WI38 (cell line): ENCODE data around the gene KCNQ2.

Experiments
- H3K4me3 ChIP-seq: 2 replicates; pipeline ENCODE4 v1.5.1; 2011; ENCODE audit warnings: low read depth, mild to moderate bottlenecking, control low read depth, low read length
- CTCF ChIP-seq: IDR thresholded peaks from 2 replicates; pipeline ENCODE4 v1.5.1; 2012; ENCODE audit warnings: low read depth, mild to moderate bottlenecking, control low read depth, low read length

The KCNQ2 gene

GRCh38 chr20:63362436-63363009 lies 109.9 kb downstream of the KCNQ2 start:
- no peak overlapping the region for H3K4me3 ChIP-seq
- no peak for TF ChIP-seq CTCF

DNA sequence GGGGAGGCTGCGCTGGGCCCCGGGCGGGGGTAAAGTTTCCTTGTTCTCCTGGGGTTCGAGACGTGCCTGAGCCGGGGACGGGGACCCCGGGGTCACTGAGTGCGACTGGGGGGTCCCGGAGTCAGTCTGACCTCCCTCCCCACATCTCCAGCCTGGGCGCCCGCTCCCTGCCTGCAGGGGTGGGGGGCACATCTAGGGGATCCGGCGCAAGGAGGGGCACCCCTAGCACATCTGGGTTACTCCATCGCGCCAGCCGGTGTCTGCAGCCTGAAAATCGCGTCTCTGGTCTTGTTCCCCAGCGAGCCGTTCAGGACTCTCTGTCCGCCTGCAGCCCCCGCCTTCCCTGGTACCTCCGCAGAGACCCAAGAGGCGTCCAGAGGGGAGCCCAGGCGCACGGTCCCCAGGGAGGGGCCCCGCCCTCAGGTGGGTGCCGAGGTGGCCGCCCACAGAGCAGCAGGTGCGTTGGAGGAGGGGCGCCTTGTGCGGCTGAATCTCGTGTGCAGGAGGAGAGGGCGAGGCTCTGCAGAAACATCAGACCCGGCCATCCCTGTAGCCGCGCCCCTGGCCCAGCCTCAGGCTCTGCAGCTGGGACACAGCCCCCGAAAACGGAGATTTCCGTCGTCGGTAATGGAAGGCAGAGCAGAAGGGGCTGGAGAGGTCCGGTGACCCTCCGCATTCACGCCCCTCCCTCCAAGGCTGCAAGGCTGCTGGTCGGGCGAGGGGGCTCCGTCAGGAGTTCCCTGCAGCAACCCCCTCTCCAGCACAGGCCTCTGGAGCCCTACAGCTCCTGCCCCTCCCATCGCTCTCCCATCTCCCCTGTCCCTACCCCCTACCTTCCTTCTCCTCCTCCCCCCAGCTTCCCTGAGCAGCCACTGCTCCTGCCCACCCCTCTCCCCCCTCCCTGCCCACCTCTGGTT lies 110.7 kb downstream of the KCNQ2 start:
- no peak for TF ChIP-seq CTCF
- no peak overlapping the region for H3K4me3 ChIP-seq

DNA sequence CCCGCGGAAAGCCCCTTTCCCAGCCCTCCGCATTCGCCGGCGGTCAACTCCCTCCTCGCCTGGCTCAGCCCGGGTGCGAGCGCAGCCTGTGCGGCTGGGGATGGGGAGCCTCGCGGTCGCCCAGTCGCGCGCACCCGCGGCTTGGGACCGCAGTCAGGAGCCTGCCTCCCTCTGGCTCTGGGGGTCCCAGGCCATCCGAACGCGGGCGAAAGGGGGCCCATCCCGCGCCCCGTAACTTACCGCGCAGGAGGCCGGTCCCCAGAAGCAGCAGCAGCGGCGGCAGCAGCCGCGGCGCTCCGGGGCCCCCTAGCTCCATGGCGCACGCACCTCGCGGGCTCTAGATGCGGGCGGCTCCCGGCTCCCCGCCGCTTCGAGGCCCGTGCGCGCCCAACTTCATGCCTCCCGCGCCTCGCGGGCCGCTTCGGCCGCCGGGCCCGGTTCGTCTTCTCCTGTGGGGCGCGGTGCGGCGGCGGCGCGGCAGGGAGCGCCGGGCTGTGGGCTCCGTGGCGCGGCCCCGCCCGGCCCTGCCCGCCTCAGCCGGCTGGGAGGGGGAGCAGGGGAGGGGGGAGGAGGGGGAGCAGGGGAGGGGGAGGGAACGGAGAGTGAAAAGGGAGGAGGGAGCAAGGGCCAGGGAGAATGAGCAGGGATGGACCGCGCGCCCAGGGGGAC lies 111.5 kb downstream of the KCNQ2 start, which contains the start of gene CHRNA4:
TSS of gene CHRNA4 (minus strand) at position 500 of the 669 bp plus-strand sequence. CDS start at position 316, 184 bp downstream.
- TF ChIP-seq CTCF = no peak
- H3K4me3 ChIP-seq = no peak within 1 kb of the TSS

GRCh38 chr20:63359937-63360849 lies 112.3 kb downstream of the KCNQ2 start:
- H3K4me3 ChIP-seq = no peak overlapping the region
- no peak for TF ChIP-seq CTCF

GRCh38 chr20:63359164-63359934 lies 113.1 kb downstream of the KCNQ2 start:
- TF ChIP-seq CTCF = no peak

More at GRCh38 chr20:63359164-63359934, 113.1 kb downstream of the KCNQ2 start:
- no peak overlapping the region for H3K4me3 ChIP-seq
